Kidney tubule cell (primary cell): Measurements from ENCODE around the gene SIGLEC10.
"Not testable (repeated sequence)": the region's sequence is repeated elsewhere in the genome, so short reads cannot be mapped to it uniquely, and the experiment has no call there.

Experiments used
- DNase-seq: peaks from one replicate; pipeline ENCODE4 v3.0.0-alpha.2; 2018; ENCODE audit warnings: low spot score

Gene SIGLEC10

DNA sequence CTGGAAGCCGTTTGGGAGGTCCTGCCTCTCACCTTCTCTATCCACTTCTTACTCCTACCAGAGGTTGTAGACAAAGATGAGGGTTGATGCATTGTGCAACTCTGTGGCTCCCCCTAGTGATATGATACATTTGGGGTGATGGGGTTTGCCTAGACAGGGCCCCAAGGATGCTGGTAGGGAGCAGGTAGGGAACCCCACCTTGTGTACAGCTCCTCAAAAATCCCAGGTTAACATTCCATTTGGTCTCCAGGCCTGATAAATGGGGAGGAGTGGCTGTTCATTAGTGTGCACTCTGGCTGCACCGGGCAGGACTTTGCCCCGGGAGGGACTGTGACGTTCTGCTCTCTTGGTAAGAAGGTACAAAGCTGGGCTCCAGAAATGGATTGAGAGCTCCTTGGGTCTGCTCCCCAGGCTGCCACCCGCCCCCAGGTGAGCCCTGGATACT is 21.6 kb upstream of the SIGLEC10 start:
- peak; percentile 9 for DNase-seq

GRCh38 chr19:51434456-51434855 is 17.0 kb upstream of the SIGLEC10 start:
- DNase-seq, result no peak

DNA sequence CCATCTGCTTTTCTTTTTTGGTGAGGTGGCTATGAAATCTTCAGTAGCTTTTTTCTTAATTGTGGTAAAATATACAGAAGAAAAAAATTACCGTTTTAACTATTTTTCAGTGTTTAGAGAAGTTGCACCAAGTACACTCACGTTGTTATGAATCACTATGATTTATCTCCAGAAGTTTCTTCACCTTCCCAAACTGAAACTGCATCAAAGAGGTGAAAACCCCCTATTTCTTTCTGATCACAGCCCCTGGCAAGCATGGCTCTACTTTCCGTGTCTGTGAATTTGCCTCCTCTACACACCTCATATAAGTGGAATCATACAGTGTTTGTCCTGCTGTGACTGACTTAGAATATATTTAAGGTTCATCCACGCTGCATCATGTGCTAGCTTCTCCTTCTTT is 15.6 kb upstream of the SIGLEC10 start:
- no peak for DNase-seq

DNA sequence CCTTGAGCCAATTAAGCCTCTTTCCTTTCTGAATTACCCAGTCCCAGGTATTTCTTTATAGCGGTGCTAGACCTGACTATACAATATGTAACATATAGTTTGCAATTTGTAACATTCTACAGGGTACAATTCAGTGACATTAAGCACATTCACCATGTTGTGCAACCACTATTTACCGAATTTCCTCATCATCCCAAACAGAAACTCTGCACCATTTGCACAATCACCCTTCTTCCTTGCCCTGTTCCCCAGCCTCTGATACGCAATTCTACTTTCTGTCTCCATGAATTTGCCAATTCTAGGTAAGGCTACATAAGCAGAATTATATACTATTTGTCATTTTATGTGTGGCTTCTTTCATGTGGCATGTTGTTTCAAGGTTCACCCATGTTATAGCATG is 13.7 kb upstream of the SIGLEC10 start:
- no peak for DNase-seq

GRCh38 chr19:51430221-51430620 is 12.8 kb upstream of the SIGLEC10 start:
- no peak for DNase-seq

- no peak for DNase-seq
Observed at GRCh38 chr19:51427201-51427600, 9.8 kb upstream of the SIGLEC10 start.

- peak; percentile 73 for DNase-seq
Observed at GRCh38 chr19:51422053-51422448, 4.6 kb upstream of the SIGLEC10 start.

GRCh38 chr19:51421229-51422052 is 4.0 kb upstream of the SIGLEC10 start:
- no peak for DNase-seq

- not testable (repeated sequence) for DNase-seq
Observed at GRCh38 chr19:51420511-51420910, 3.1 kb upstream of the SIGLEC10 start.

- DNase-seq, result no peak
Observed at GRCh38 chr19:51418707-51419106, 1.3 kb upstream of the SIGLEC10 start.

- no peak for DNase-seq
Observed at GRCh38 chr19:51417810-51418157, 342 bp upstream of the SIGLEC10 start.

DNA sequence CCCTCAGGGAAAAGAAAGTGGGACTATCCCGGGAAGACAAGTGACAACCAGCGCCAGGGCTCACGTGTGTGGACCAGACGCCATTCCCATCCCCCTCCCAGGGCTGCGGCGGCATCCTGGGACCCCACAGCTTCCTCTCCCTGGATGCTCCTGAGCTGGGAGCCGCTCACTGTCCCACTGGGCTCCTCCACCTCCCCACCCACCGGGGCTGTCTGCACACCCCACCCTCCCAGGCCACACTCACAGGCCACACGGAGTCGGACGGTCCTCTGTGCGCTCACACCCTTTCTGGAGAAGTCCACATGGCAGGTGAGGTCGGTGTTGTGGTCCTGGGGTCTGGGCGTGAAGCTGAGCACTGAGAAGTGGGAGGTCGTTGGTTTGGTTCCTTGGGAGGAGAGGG is 1.0 kb downstream of the SIGLEC10 start:
- DNase-seq, result not testable (repeated sequence)

DNA sequence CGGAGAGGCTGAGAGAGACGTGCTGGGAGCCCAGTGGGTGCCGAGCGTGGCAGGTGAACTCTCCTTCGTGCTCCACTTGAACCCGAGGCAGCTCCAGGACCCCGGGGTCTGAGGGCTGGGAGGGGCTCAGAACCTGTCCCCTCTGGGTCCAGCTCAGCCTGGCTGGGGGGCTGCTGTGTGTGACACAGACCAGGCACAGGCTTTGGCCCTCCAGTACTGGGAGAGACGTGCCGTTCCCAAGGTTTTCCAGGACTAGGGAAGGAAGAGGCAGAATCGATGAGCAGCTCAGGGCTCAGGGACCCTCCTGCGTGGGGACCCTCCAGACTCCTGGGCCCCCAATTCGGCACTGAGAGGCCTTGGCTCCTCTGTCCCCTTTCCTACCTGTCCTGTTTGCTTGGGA is 2.3 kb downstream of the SIGLEC10 start:
- no peak for DNase-seq

- DNase-seq, result peak; percentile 51
Observed at GRCh38 chr19:51410950-51411748, 6.3 kb downstream of the SIGLEC10 start.

DNA sequence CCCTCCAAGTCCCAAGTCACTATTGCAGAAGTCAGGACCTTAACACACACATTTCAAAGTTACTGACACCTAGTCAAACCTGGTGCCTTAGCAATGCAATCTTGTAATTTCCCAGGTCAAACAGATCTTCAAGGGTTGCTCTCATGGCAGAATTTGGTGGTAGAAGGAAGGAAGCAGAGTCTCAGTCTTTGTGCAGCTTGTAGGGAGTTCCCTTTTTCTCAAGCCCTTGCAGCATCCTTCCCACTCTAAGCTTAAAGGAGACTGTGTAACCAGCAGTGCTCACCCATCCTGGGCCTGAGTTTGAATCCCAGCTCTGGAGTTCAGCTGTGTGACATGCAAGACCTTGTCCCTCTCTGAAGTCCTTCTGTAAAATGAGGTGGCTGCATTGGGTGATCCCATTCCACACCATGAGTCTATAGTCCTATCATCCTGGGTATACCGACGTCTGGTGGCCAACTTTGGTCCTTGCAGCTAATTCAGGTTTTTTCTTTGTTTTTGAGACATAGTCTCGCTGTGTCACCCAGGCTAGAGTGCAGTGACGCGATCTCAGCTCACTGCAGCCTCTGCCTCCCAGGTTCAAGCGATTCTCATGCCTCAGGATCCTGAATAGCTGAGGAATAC is 9.8 kb downstream of the SIGLEC10 start:
- DNase-seq, result peak; percentile 20

- DNase-seq, result no peak
Observed at GRCh38 chr19:51402117-51402516, 15.3 kb downstream of the SIGLEC10 start.

DNA sequence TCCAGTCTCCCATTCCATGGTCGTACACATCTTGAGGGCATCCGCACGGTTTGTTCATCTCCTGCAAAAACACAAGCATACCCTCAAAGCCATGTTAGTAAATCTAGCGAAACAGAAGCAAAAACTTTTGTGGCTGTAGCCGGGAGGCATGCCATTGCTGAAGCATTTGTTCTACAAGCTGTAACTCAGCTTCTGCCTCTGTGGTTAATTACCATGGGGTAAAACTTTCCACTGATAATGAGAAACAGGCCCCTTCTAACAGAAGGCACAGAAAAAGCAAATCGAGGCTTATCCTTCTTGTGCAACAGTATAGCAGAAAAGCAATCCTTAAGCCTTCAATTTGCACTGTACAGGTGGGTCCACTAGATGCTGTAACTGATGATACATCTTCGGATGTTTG is 17.5 kb downstream of the SIGLEC10 start:
- DNase-seq, result not testable (repeated sequence)

GRCh38 chr19:51399231-51399630 is 18.2 kb downstream of the SIGLEC10 start:
- DNase-seq, result no peak

GRCh38 chr19:51398096-51398704 is 19.2 kb downstream of the SIGLEC10 start:
- peak; percentile 33 for DNase-seq

GRCh38 chr19:51397453-51397852 is 20.0 kb downstream of the SIGLEC10 start:
- DNase-seq, result not testable (repeated sequence)

GRCh38 chr19:51396175-51396574 is 21.3 kb downstream of the SIGLEC10 start:
- DNase-seq, result no peak
